Suprapubic skin (tissue), 4 donors: Measurements from ENCODE around the gene REV1. TPM values are rescaled to one million over a fixed set of nuclear protein-coding genes. Genes with fewer than 3 reads are reported as not detected.

Source experiments
- DNase-seq, 2 donors: peaks; one replicate each; pipeline ENCODE4 v3.0.0-alpha.2; 2019; ENCODE audit warnings: low spot score in 2 of 2
- H3K27ac ChIP-seq: fragments of 200-600 bp; sonication (generic); one replicate; pipeline ENCODE4 v1.5.1; 2019
- H3K27me3 ChIP-seq: fragments of 200-600 bp; sonication (generic); one replicate; pipeline ENCODE4 v1.5.1; 2019
- H3K36me3 ChIP-seq: fragments of 200-600 bp; sonication (generic); one replicate; pipeline ENCODE4 v1.5.1; 2019
- H3K4me1 ChIP-seq: fragments of 200-600 bp; sonication (generic); one replicate; pipeline ENCODE4 v1.5.1; 2019
- H3K4me3 ChIP-seq: fragments of 200-600 bp; sonication (generic); one replicate; pipeline ENCODE4 v1.5.1; 2019; ENCODE audit warnings: mild to moderate bottlenecking
- H3K9me3 ChIP-seq: fragments of 200-600 bp; sonication (generic); one replicate; pipeline ENCODE4 v1.5.1; 2019
- EP300 ChIP-seq: sonication (generic); formaldehyde crosslinking; IDR thresholded peaks from one replicate; pipeline ENCODE4 v1.6.1; 2017; ENCODE audit warnings: antibody characterized with exemption
- POLR2A ChIP-seq, 2 donors: fragments of 450-650 bp; IDR thresholded peaks; one replicate each; pipeline ENCODE4 v1.6.1; 2017; ENCODE audit warnings: antibody characterized with exemption in 2 of 2, mild to moderate bottlenecking in 2 of 2, moderate library complexity in 2 of 2
- POLR2AphosphoS5 ChIP-seq, 3 donors: sonication (generic); formaldehyde crosslinking; IDR thresholded peaks; one replicate each; pipeline ENCODE4 v1.6.1; 2017; ENCODE audit warnings: antibody characterized with exemption in 3 of 3
- WGBS: methylation state at CpG from one replicate; pipeline ENCODE4 v1.1.5; 2018; 5-methylcytosine and 5-hydroxymethylcytosine counted together
- total RNA-seq, 4 donors: library from RNA; depleted of rRNA; stranded (reverse); fragments of >200 nt; gene quantifications; one replicate each; pipeline ENCODE4 v1.1.0, GENCODE V29; 2016
- TF ChIP-seq, protein P1 (sequence below), 2 donors: fragments of 200-600 bp in 1 of 2; fragments of 450-650 bp in 1 of 2; sonication (generic) in 1 of 2; IDR thresholded peaks; one replicate each; pipeline ENCODE4 v1.5.1; 2016 to 2019; ENCODE audit warnings: antibody characterized with exemption in 2 of 2, mild to moderate bottlenecking in 1 of 2, moderate library complexity in 1 of 2

REV1 gene
- total RNA-seq, 4 donors from 2014 or later = 43.1 to 99.9 (median 53.5) TPM

DNA sequence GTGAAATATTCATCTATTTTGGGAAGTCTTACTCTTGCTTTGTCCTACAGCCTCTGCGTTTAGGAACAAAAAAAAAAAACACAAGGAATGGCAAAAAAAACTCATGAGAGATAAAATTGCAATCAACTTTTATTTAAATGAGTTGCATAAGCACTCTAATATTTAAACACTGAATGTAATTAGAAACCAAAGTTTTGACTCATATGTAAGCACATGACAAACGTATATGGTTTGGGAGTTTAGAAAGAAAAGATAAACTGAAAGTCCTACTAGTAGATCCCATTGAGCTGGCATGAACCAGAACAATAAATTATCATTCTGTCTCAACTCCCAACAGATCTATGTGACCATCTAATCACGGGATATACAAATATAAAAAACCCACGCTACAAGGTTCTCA is 44.8 kb downstream of the REV1 start:
- 83% methylated on average over 4 of the region's 4 CpGs for WGBS
- Histone ChIP-seq H3K27ac (no peak overlapping the region), H3K9me3 (no peaks in the 10 kb centered on the region), H3K4me3 (no peak overlapping the region), H3K4me1 (no peaks in the 10 kb centered on the region), H3K36me3 (peaks cover 24% of the 10 kb centered on the region), H3K27me3 (no peaks in the 10 kb centered on the region)
- no peak for DNase-seq
- TF ChIP-seq, protein P1, sequence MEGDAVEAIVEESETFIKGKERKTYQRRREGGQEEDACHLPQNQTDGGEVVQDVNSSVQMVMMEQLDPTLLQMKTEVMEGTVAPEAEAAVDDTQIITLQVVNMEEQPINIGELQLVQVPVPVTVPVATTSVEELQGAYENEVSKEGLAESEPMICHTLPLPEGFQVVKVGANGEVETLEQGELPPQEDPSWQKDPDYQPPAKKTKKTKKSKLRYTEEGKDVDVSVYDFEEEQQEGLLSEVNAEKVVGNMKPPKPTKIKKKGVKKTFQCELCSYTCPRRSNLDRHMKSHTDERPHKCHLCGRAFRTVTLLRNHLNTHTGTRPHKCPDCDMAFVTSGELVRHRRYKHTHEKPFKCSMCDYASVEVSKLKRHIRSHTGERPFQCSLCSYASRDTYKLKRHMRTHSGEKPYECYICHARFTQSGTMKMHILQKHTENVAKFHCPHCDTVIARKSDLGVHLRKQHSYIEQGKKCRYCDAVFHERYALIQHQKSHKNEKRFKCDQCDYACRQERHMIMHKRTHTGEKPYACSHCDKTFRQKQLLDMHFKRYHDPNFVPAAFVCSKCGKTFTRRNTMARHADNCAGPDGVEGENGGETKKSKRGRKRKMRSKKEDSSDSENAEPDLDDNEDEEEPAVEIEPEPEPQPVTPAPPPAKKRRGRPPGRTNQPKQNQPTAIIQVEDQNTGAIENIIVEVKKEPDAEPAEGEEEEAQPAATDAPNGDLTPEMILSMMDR (IDR thresholded peaks at IDR 0.05) = no peak
- TF ChIP-seq POLR2AphosphoS5 (IDR thresholded peaks at IDR 0.05) = no peak
- no peak for TF ChIP-seq EP300
- TF ChIP-seq POLR2A (IDR thresholded peaks at IDR 0.05) = no peak

DNA sequence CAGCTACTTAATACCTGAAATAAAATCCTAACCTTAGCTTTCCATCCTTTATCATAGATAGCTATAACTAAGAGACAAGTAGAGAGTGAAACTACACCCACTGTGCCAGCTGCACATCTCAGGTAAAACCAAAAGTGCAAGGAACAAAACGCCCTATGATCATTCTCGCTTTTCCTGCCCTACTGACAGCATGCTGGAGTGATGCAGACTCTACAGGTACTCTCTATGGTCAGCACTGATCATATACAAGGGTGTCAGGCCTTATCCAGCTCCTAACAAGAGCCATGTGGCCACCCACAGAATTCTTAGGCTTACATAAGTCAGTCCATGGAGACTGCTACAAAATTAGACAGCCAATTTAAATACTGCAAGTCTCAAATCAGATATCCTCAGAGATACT is 45.6 kb downstream of the REV1 start:
- 84% methylated on average over 2 of the region's 2 CpGs for WGBS
- no peak for DNase-seq
- Histone ChIP-seq H3K36me3 (peaks cover 25% of the 10 kb centered on the region), H3K4me3 (no peak overlapping the region), H3K27me3 (no peaks in the 10 kb centered on the region), H3K4me1 (no peaks in the 10 kb centered on the region), H3K9me3 (no peaks in the 10 kb centered on the region), H3K27ac (no peak overlapping the region)
- TF ChIP-seq, protein P1 (IDR thresholded peaks at IDR 0.05) = no peak
- TF ChIP-seq POLR2AphosphoS5 (IDR thresholded peaks at IDR 0.05) = no peak
- no peak for TF ChIP-seq EP300
- TF ChIP-seq POLR2A (IDR thresholded peaks at IDR 0.05) = no peak

DNA sequence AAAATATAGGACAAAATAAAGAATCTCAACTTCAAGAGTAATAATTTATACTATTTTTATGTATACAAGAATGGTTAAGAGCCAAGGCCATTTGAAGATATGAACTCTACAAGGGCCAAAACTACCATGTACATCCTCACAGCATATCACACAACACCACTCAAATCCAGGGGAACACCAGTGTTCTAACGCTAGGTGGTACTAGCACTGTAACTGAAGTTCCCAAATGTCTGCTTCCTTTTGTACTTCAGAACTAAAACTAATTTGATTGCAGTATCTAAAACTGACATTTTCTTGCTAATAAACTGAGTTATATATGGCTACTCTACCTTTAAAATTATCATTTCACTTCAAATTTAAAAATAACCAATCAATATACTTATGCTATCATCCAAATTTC is 47.0 kb downstream of the REV1 start:
- no peaks in the 10 kb centered on the region for H3K4me1 ChIP-seq
- WGBS = 70% methylated on average over 1 of the region's 1 CpG
- H3K27ac ChIP-seq = no peak overlapping the region
- H3K36me3 ChIP-seq = peaks cover 25% of the 10 kb centered on the region
- no peaks in the 10 kb centered on the region for H3K27me3 ChIP-seq
- TF ChIP-seq EP300 (no peak), POLR2A (IDR thresholded peaks at IDR 0.05) (no peak), POLR2AphosphoS5 (IDR thresholded peaks at IDR 0.05) (no peak)
- TF ChIP-seq, protein P1 (IDR thresholded peaks at IDR 0.05) = no peak
- H3K9me3 ChIP-seq = no peaks in the 10 kb centered on the region
- no peak for DNase-seq
- H3K4me3 ChIP-seq = no peak overlapping the region

DNA sequence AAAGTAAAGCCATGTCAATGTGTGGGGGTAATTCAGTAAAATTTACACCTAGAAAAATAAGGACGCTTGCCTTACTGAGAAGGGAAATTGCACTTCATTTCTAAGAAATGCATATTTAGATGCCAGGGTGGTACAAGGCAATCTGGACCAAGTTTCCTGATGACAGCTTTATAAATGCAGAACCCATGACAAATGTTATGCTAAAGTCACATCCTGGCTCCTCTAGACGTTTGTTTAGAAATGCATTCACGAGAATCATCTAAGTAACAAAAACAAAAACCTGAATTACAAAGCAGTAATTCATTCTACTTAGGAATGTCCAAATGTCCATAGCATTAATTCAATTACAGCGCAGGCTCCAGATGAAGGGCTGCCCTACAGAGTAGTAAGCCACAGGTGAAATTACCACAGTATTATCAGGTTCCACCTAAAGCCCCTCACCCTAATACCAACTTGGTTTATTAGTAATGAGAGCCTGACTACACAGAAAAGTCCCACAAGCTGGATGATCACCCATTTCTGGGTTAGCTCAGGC is 49.8 kb downstream of the REV1 start:
- Histone ChIP-seq H3K27me3 (no peaks in the 10 kb centered on the region), H3K36me3 (peaks cover 24% of the 10 kb centered on the region), H3K4me1 (no peaks in the 10 kb centered on the region), H3K27ac (no peak overlapping the region), H3K4me3 (no peak overlapping the region), H3K9me3 (no peaks in the 10 kb centered on the region)
- DNase-seq = no peak
- TF ChIP-seq, protein P1 (IDR thresholded peaks at IDR 0.05) = no peak
- TF ChIP-seq POLR2A (IDR thresholded peaks at IDR 0.05) (no peak), EP300 (no peak), POLR2AphosphoS5 (IDR thresholded peaks at IDR 0.05) (no peak)
- 79% methylated on average over 4 of the region's 4 CpGs for WGBS

DNA sequence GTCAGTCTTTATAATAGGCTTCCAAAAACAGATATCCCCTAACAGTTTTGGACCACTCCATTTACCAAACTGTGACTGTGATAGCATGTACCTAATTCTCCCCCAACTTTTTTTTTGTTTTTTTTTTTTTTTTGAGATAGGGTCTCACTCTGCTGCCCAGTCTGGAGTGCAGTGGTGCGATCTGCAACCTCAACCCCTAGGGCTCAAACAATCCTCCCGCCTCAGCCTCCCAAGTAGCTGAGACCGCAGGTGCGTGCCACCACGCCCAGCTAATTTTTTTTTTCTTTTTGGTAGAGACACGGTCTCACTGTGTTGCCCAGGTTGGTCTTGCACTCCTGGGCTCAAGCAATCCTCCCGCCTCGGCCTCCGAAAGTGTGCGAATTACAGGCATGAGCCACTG is 52.9 kb downstream of the REV1 start:
- Histone ChIP-seq H3K36me3 (peaks cover 33% of the 10 kb centered on the region), H3K4me1 (no peaks in the 10 kb centered on the region), H3K27me3 (no peaks in the 10 kb centered on the region), H3K27ac (no peak overlapping the region), H3K9me3 (no peaks in the 10 kb centered on the region), H3K4me3 (no peak overlapping the region)
- no peak for DNase-seq
- TF ChIP-seq EP300 (no peak), POLR2A (IDR thresholded peaks at IDR 0.05) (no peak), POLR2AphosphoS5 (IDR thresholded peaks at IDR 0.05) (no peak)
- TF ChIP-seq, protein P1 (IDR thresholded peaks at IDR 0.05) = no peak
- WGBS = over 99% methylated on average over 10 of the region's 10 CpGs
